BJ (cell line): ENCODE results near the gene TSHR. TPM values are rescaled to one million over a fixed set of nuclear protein-coding genes. Genes with fewer than 3 reads are reported as not detected.

ENCODE experiments used
- CTCF ChIA-PET: fragments of 350-600 bp; formaldehyde crosslinking; extraction: SDS; loops from one replicate; lab custom pipeline; 2021; ENCODE audit warnings: antibody characterized with exemption, inconsistent platforms; lab: Yijun Ruan, JAX
- POLR2A ChIA-PET: fragments of 300-600 bp; sonication (Branson Sonifier 250); formaldehyde crosslinking; extraction: SDS; loops from one replicate; lab custom pipeline; 2021; ENCODE audit warnings: antibody characterized with exemption; lab: Charles Lee
- DNase-seq: peaks from one replicate; pipeline ENCODE4 v3.0.0-alpha.2; 2011; ENCODE audit warnings: low read depth
- H3K27me3 ChIP-seq: 2 replicates; pipeline ENCODE4 v1.6.0; 2011; ENCODE audit warnings: low read length; ENCODE audit not compliant: control insufficient read depth, insufficient read depth
- H3K36me3 ChIP-seq: 2 replicates; pipeline ENCODE4 v1.5.1; 2011; ENCODE audit warnings: low read length; ENCODE audit not compliant: control insufficient read depth, insufficient read depth
- H3K4me3 ChIP-seq: 2 replicates; pipeline ENCODE4 v1.5.1; 2011; ENCODE audit warnings: low read depth, mild to moderate bottlenecking, control low read depth, low read length
- polyA plus RNA-seq: library from polyadenylated mRNA; depleted of rRNA; stranded (reverse); fragments of >200 nt; gene quantifications from 2 replicates; pipeline ENCODE4 v1.2.3, GENCODE V29; 2011
- TF ChIP-seq, protein P1 (sequence below): IDR thresholded peaks from 2 replicates; pipeline ENCODE4 v1.5.1; 2011; ENCODE audit warnings: low read depth, mild to moderate bottlenecking, control low read depth, inconsistent platforms, low read length, moderate library complexity; ENCODE audit not compliant: insufficient read depth

TSHR gene
- polyA plus RNA-seq, 1 experiment, result not detected

DNA sequence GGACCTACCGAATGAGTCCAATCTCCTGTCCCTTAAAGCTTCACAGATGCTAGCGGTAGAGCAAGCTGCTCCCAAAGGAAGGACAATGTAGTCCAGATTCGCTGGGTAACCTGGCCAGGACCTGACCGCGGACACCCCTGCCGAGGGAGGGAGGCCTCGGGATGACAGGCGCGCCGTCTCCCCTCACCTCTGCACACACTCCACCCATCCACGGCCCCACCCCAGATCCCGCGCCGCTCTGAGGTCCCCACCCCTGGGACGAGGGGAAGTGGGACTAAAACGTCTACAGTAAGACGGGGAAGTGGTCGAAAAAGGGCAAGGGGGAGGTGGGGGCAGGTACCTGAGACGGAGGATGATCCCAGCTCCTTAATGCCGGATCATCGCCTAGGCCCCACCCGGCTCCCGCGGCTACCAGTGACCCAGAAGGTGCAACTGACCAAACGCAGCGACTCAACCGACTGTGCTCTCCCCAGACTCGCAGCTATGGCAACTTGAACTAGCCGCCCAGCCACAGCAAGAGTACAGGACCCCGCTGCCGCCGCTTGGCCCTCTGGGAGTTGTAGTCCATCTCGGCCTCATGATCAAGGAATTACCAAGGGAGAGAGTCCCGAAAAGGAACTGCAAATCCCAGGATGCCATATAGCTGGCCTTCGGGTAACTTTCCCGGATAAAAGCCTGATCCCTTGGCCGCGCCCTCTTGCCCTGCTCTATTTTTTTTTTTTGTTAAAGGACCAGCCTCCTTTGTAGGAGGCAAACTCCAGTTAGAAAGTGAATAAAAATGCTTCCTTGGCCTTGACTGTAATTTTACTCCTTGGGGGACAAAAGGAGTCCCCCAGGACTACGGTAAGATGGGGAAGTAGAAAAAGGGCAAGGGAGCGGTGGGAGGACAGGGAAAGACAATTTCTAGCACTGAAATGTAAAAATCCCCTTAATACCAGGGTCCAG, 13.9 kb upstream of the TSHR start, which contains the start of gene CEP128:
CEP128 (minus strand) TSS at position 498 of the 945 bp plus-strand sequence.
- Histone ChIP-seq H3K36me3 (no peaks in the 10 kb centered on the region), H3K4me3 (peak within 1 kb of the TSS; percentile 80), H3K27me3 (no peaks in the 10 kb centered on the region)
- TF ChIP-seq, protein P1, sequence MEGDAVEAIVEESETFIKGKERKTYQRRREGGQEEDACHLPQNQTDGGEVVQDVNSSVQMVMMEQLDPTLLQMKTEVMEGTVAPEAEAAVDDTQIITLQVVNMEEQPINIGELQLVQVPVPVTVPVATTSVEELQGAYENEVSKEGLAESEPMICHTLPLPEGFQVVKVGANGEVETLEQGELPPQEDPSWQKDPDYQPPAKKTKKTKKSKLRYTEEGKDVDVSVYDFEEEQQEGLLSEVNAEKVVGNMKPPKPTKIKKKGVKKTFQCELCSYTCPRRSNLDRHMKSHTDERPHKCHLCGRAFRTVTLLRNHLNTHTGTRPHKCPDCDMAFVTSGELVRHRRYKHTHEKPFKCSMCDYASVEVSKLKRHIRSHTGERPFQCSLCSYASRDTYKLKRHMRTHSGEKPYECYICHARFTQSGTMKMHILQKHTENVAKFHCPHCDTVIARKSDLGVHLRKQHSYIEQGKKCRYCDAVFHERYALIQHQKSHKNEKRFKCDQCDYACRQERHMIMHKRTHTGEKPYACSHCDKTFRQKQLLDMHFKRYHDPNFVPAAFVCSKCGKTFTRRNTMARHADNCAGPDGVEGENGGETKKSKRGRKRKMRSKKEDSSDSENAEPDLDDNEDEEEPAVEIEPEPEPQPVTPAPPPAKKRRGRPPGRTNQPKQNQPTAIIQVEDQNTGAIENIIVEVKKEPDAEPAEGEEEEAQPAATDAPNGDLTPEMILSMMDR, result no peak
- peak; percentile 94 for DNase-seq
- POLR2A ChIA-PET, result no interaction called here
- CTCF ChIA-PET, result interaction anchor here (0.7 to 2.1 kb wide), 5 partner anchors 11 to 78 kb away, joined by 3 to 6 read pairs (median 3); no protein-coding TSS in a partner anchor

DNA sequence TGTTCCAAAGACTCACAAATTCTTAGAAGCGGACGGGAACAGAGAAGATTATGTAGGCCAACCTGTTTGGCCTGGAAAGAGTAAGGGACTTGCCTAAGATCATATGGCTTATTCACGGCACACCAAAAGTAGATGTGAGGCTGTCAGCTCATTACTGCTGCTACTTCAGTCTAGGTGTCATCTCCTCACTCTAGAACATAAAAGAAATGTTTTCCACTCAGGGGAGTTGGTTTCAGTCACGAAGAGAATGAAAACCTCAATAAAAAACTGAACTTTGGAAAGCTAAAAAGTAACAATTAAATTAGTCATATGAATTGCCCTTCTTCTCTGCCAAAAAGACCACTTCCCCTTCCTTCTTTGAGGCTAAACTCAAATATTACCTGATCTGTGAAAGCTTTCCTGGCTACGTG, 13.2 kb upstream of the TSHR start:
- H3K27me3 ChIP-seq, result no peaks in the 10 kb centered on the region
- no peak for DNase-seq
- H3K36me3 ChIP-seq, result no peaks in the 10 kb centered on the region
- peak overlapping the region; percentile 29 for H3K4me3 ChIP-seq
- ChIA-PET CTCF (interaction anchor here (0.7 to 0.8 kb wide), 2 partner anchors 14 to 45 kb away, joined by 3 read pairs; no protein-coding TSS in a partner anchor), POLR2A (no interaction called here)
- TF ChIP-seq, protein P1, result no peak

DNA sequence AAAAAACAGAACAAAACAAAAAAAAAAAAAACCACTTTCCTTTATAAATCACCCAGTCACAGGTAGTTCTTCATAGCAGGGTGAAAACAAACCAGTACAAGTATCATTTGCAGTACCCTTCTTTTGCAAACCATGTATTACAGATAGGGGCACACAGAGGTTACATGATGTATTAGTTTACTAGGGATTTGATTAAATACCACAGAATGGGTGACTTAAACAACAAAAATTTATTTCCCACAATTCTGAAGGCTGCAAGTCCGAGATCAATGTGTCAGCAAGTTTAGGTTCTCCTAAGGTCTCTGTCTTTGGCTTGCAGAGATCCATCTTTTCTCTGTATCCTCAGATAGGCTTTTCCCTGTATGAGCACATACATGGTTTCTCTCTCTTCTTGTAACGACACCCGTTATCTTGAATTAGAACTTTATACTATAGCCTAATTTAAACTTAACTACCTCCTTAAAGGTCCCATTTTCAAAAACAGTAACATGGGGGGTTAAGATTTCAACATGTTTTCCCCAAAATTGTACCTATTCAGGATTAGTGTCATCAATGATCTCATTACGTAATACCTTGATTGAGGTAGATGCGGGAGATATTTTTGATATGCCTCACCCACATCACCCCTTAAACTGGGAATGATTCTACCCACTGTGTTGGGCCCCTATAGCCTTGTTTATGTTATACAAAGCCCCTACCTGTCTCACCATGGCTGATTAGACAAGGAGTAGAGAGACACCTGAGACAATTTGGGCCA, 10.4 kb upstream of the TSHR start:
- H3K4me3 ChIP-seq, result no peak overlapping the region

DNA sequence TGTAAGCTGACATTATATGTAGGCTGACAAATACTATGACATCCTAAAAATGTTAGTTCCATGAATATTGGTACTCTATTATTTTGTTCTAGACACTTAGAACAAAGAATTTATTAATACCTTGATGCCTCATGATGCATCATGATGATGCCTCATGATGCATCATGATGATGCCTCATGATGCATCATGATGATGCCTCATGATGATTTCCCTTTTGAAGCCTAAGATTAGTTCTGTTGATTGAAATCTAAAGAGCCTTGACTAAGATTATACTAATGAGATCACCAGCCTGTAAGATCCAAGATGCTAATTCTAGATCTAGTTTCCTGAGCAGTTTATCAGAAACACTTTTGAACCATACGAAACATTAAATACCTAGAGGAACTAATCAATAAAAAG, 9.2 kb upstream of the TSHR start:
- POLR2A ChIA-PET, result no interaction called here

More for the DNA sequence above, 10.4 kb upstream of the TSHR start:
- Histone ChIP-seq H3K36me3 (no peaks in the 10 kb centered on the region), H3K27me3 (no peaks in the 10 kb centered on the region)
- TF ChIP-seq, protein P1, result no peak
- CTCF ChIA-PET, result no interaction called here
- DNase-seq, result no peak
- POLR2A ChIA-PET, result no interaction called here

More for the DNA sequence above, 9.2 kb upstream of the TSHR start:
- H3K4me3 ChIP-seq, result no peak overlapping the region
- TF ChIP-seq, protein P1, result no peak
- no peaks in the 10 kb centered on the region for H3K27me3 ChIP-seq
- no peak for DNase-seq
- CTCF ChIA-PET, result no interaction called here
- no peaks in the 10 kb centered on the region for H3K36me3 ChIP-seq
